Bronchial epithelial cell (primary cell): ENCODE results near the gene HAND2. TPM values are rescaled to one million over a fixed set of nuclear protein-coding genes. Genes with fewer than 3 reads are reported as not detected.

Experiments used
- DNase-seq: peaks from one replicate; pipeline ENCODE4 v3.0.0-alpha.2; 2010; ENCODE audit warnings: low read depth
- FAIRE-seq: peaks from 2 replicates; lab custom pipeline; 2011; peaks lifted over from hg19 to GRCh38; lab: Jason Lieb, UNC
- H3K27me3 ChIP-seq: 2 replicates; pipeline ENCODE4 v1.5.1; 2011; ENCODE audit warnings: low read length; ENCODE audit not compliant: control insufficient read depth, insufficient read depth
- H3K36me3 ChIP-seq: 2 replicates; pipeline ENCODE4 v1.5.1; 2011; ENCODE audit warnings: low read length; ENCODE audit not compliant: control insufficient read depth, insufficient read depth
- H3K4me3 ChIP-seq: 2 replicates; pipeline ENCODE4 v1.5.1; 2011; ENCODE audit warnings: mild to moderate bottlenecking, low read depth, low read length, control low read depth
- CTCF ChIP-seq: IDR thresholded peaks from 2 replicates; pipeline ENCODE4 v1.5.1; 2011; ENCODE audit warnings: mild to moderate bottlenecking, moderate library complexity, low read length, control low read depth, inconsistent platforms; ENCODE audit not compliant: insufficient read depth, severe bottlenecking
- total RNA-seq: library from RNA; depleted of rRNA; stranded (reverse); fragments of >200 nt; gene quantifications from 2 replicates; pipeline ENCODE4 v1.2.1, GENCODE V29; 2014

HAND2 gene
- total RNA-seq, 1 donor from 2014 or later: 1.1 TPM

- H3K4me3 ChIP-seq: no peak overlapping the region
- TF ChIP-seq CTCF: no peak
- H3K27me3 ChIP-seq: no peaks in the 10 kb centered on the region
- DNase-seq (no peak), FAIRE-seq (no peak)
- H3K36me3 ChIP-seq: no peaks in the 10 kb centered on the region
These were observed 44.9 kb downstream of the HAND2 start for GRCh38 chr4:173485164-173485563.

- DNase-seq (no peak), FAIRE-seq (no peak)
These were observed 47.6 kb downstream of the HAND2 start for GRCh38 chr4:173482330-173482931.

GRCh38 chr4:173478913-173479283, 51.1 kb downstream of the HAND2 start:
- DNase-seq (no peak), FAIRE-seq (no peak)
- H3K27me3 ChIP-seq: no peaks in the 10 kb centered on the region
- no peaks in the 10 kb centered on the region for H3K36me3 ChIP-seq
- no peak for TF ChIP-seq CTCF
- H3K4me3 ChIP-seq: no peak overlapping the region

More at GRCh38 chr4:173482330-173482931, 47.6 kb downstream of the HAND2 start:
- H3K4me3 ChIP-seq: no peak overlapping the region
- no peaks in the 10 kb centered on the region for H3K27me3 ChIP-seq
- no peak for TF ChIP-seq CTCF
- H3K36me3 ChIP-seq: no peaks in the 10 kb centered on the region

GRCh38 chr4:173478201-173478912, 51.7 kb downstream of the HAND2 start:
- H3K27me3 ChIP-seq: no peaks in the 10 kb centered on the region
- DNase-seq (no peak), FAIRE-seq (no peak)
- H3K4me3 ChIP-seq: no peak overlapping the region
- TF ChIP-seq CTCF: no peak
- no peaks in the 10 kb centered on the region for H3K36me3 ChIP-seq

GRCh38 chr4:173477016-173477415, 53.0 kb downstream of the HAND2 start:
- DNase-seq (no peak), FAIRE-seq (no peak)
- TF ChIP-seq CTCF: no peak
- Histone ChIP-seq H3K36me3 (no peaks in the 10 kb centered on the region), H3K4me3 (no peak overlapping the region), H3K27me3 (no peaks in the 10 kb centered on the region)

Other genes with a start within 250 kb of the HAND2 start
- gene HMGB2, start 195.9 kb downstream of the HAND2 start, total RNA-seq: 27.9 and 53.8 TPM in 2 replicates
- 5.9 and 11.1 TPM in 2 replicates for gene SAP30, start 159.3 kb downstream of the HAND2 start, total RNA-seq
- not detected in 2 replicates for gene SCRG1, start 131.1 kb downstream of the HAND2 start, total RNA-seq